CD14-positive monocyte (primary cell): ENCODE data around the gene TRPC1. TPM values are rescaled to one million over a fixed set of nuclear protein-coding genes. Genes with fewer than 3 reads are reported as not detected.

Experiments used
- DNase-seq, 3 donors: peaks; one replicate each; pipeline ENCODE4 v3.0.0-alpha.2; 2011 to 2022
- H2AFZ ChIP-seq: 2 replicates; pipeline ENCODE4 v1.6.0; 2012; ENCODE audit warnings: mild to moderate bottlenecking, low read depth, low read length, inconsistent platforms; ENCODE audit not compliant: insufficient read depth, poor library complexity, severe bottlenecking
- H3K27ac ChIP-seq, 2 donors: 1 replicate in 1 of 2; 2 replicates in 1 of 2; pipeline ENCODE4 v1.5.1; 2012 to 2013; ENCODE audit warnings: low read length in 2 of 2, control low read depth in 1 of 2, inconsistent platforms in 1 of 2, low read depth in 1 of 2, mild to moderate bottlenecking in 1 of 2
- H3K27me3 ChIP-seq, 2 donors: one replicate each; pipeline versions ENCODE4 v1.6.0 to v1.6.1; 2011 to 2013; ENCODE audit warnings: low read length in 2 of 2; ENCODE audit not compliant: control insufficient read depth in 2 of 2, insufficient read depth in 2 of 2
- H3K36me3 ChIP-seq, 2 donors: replicated peaks in 1 of 2; 1 replicate in 1 of 2; 2 replicates in 1 of 2; pipeline versions ENCODE4 v1.5.1 to v1.6.1; 2012 to 2013; ENCODE audit warnings: low read length in 2 of 2, control low read depth in 1 of 2, inconsistent platforms in 1 of 2, mild to moderate bottlenecking in 1 of 2; ENCODE audit not compliant: insufficient read depth in 2 of 2, control insufficient read depth in 1 of 2
- H3K4me1 ChIP-seq, 2 donors: 1 replicate in 1 of 2; 2 replicates in 1 of 2; pipeline versions ENCODE4 v1.5.1 to v1.6.1; 2012 to 2013; ENCODE audit warnings: low read length in 2 of 2, control low read depth in 1 of 2, inconsistent platforms in 1 of 2, mild to moderate bottlenecking in 1 of 2, moderate library complexity in 1 of 2; ENCODE audit not compliant: insufficient read depth in 2 of 2, control insufficient read depth in 1 of 2
- H3K4me2 ChIP-seq: replicated peaks from 2 replicates; pipeline ENCODE3; 2012; ENCODE audit warnings: low read length, moderate library complexity, mild to moderate bottlenecking; ENCODE audit not compliant: poor library complexity, severe bottlenecking; ENCODE audit errors: extremely low read depth
- H3K4me3 ChIP-seq, 3 experiments: fragments of 200-600 bp in 1 of 3; sonication (generic) in 1 of 3; replicated peaks in 1 of 3; 1 replicate in 2 of 3; 2 replicates in 1 of 3; pipeline ENCODE4 v1.5.1; 2011 to 2013; ENCODE audit warnings: low read length in 3 of 3, mild to moderate bottlenecking in 3 of 3, control low read depth in 2 of 3, low read depth in 2 of 3, inconsistent platforms in 1 of 3, moderate library complexity in 1 of 3
- H3K79me2 ChIP-seq: 2 replicates; pipeline ENCODE4 v1.6.0; 2012; ENCODE audit warnings: mild to moderate bottlenecking, control low read depth, inconsistent platforms, low read length, moderate library complexity; ENCODE audit not compliant: insufficient read depth
- H3K9ac ChIP-seq: 2 replicates; pipeline ENCODE4 v1.6.0; 2017; ENCODE audit warnings: low read length, mild to moderate bottlenecking; ENCODE audit not compliant: insufficient read depth, poor library complexity, severe bottlenecking
- H3K9me3 ChIP-seq, 2 donors: replicated peaks in 1 of 2; 1 replicate in 1 of 2; 2 replicates in 1 of 2; pipeline versions ENCODE4 v1.5.1 to v1.6.1; 2012 to 2013; ENCODE audit warnings: low read length in 2 of 2, control low read depth in 1 of 2; ENCODE audit not compliant: control insufficient read depth in 1 of 2, insufficient read depth in 1 of 2
- H4K20me1 ChIP-seq: 2 replicates; pipeline ENCODE4 v1.6.0; 2012; ENCODE audit warnings: mild to moderate bottlenecking, low read length, control low read depth, moderate library complexity; ENCODE audit not compliant: insufficient read depth
- H3K27ac Mint-ChIP-seq, 7 donors: one replicate each; pipeline ENCODE4 v1.8.0; 2020; ENCODE audit warnings: mild to moderate bottlenecking in 7 of 7, mixed read lengths in 7 of 7, moderate library complexity in 6 of 7, inconsistent platforms in 2 of 7
- H3K27me3 Mint-ChIP-seq, 3 donors: one replicate each; pipeline ENCODE4 v1.8.0; 2021 to 2022; ENCODE audit warnings: low read depth in 3 of 3, mild to moderate bottlenecking in 3 of 3, mixed read lengths in 3 of 3, moderate library complexity in 3 of 3, inconsistent platforms in 1 of 3
- H3K36me3 Mint-ChIP-seq, 2 donors: one replicate each; pipeline ENCODE4 v1.8.0; 2020; ENCODE audit warnings: mixed read lengths in 2 of 2, inconsistent platforms in 1 of 2, mild to moderate bottlenecking in 1 of 2
- H3K4me1 Mint-ChIP-seq: one replicate; pipeline ENCODE4 v1.8.0; 2020; ENCODE audit warnings: mild to moderate bottlenecking, mixed read lengths
- H3K4me3 Mint-ChIP-seq, 2 donors: one replicate each; pipeline ENCODE4 v1.8.0; 2020; ENCODE audit warnings: mild to moderate bottlenecking in 2 of 2, mixed read lengths in 2 of 2, moderate library complexity in 1 of 2
- H3K9me3 Mint-ChIP-seq, 7 donors: one replicate each; pipeline ENCODE4 v1.8.0; 2020 to 2022; ENCODE audit warnings: mixed read lengths in 7 of 7, mild to moderate bottlenecking in 6 of 7, moderate library complexity in 6 of 7, inconsistent platforms in 2 of 7
- WGBS: methylation state at CpG from one replicate; pipeline ENCODE4 v1.1.5; 2013; ENCODE audit warnings: missing lambda C conversion rate; ENCODE audit not compliant: insufficient coverage; 5-methylcytosine and 5-hydroxymethylcytosine counted together
- intact Hi-C, 2 donors: fragments of 100-400 bp; cut with micrococcal nuclease; formaldehyde crosslinking; loops; one replicate each; pipeline versions ENCODE4 v1.15.0 to v1.15.1; 2023
- polyA plus RNA-seq, 3 donors: library from polyadenylated mRNA; depleted of rRNA in 1 of 3; unstranded in 2 of 3; stranded (reverse) in 1 of 3; fragments of 300-500 nt in 2 of 3; fragments of >200 nt in 1 of 3; fragmentation: Illumina TruSeq in 2 of 3; gene quantifications; 1 replicate in 2 of 3; 2 replicates in 1 of 3; pipeline ENCODE4 v1.2.3, GENCODE V29; 2012 to 2021
- TF ChIP-seq, protein P1 (sequence below): fragments of 200-600 bp; IDR thresholded peaks from one replicate; pipeline ENCODE4 v1.8.0; 2022; ENCODE audit warnings: antibody characterized with exemption, mild to moderate bottlenecking

Gene TRPC1
- polyA plus RNA-seq, 3 donors: 0.01 TPM; not detected in 2

DNA sequence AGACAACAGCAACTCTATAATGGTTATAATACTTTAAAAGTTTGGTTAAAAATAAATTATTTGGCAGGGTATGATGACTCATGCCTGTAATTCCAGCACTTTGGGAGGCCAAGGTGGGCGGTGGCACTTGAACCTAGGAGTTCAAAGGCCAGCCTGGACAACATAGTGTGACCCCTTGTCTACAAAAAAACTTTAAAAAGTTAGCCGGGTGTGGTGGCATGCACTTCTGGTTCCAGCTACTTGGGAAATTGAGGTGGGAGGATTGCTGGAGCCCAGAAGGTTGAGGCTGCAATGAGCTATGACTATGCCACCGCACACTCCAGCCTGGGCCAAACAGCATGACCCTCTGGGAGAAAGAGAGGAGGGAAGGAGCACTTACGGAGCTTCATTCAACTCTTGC is 7.7 kb upstream of the TRPC1 start:
- intact Hi-C loops: no loop called here

DNA sequence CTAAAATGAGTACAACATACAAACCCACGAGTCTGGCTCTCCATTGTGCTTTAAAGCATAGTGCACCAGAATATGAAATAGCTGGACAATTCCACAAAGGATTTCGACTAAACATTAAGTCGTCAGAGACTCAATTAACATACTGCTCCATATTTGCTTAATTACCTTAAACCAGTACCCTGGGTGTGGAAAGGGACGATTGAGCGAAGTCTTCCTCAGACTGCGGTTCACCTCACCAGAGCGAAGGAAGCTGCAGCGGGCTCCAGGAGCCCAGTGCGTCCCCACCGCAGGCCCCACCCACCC is 218 bp upstream of the TRPC1 start:
- peaks cover 30 to 38% of the 10 kb centered on the region in 2 donors for H3K27me3 ChIP-seq
- TF ChIP-seq, protein P1, sequence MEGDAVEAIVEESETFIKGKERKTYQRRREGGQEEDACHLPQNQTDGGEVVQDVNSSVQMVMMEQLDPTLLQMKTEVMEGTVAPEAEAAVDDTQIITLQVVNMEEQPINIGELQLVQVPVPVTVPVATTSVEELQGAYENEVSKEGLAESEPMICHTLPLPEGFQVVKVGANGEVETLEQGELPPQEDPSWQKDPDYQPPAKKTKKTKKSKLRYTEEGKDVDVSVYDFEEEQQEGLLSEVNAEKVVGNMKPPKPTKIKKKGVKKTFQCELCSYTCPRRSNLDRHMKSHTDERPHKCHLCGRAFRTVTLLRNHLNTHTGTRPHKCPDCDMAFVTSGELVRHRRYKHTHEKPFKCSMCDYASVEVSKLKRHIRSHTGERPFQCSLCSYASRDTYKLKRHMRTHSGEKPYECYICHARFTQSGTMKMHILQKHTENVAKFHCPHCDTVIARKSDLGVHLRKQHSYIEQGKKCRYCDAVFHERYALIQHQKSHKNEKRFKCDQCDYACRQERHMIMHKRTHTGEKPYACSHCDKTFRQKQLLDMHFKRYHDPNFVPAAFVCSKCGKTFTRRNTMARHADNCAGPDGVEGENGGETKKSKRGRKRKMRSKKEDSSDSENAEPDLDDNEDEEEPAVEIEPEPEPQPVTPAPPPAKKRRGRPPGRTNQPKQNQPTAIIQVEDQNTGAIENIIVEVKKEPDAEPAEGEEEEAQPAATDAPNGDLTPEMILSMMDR: no peak
- H3K27ac Mint-ChIP-seq: peak overlapping the region in 1 of 7 donors; percentile 51
- peak overlapping the region; percentile 85 to 92 for H3K4me3 Mint-ChIP-seq
- peaks cover 43 to 67% (median 51%) of the 10 kb centered on the region in 3 donors for H3K27me3 Mint-ChIP-seq
- no peaks in the 10 kb centered on the region for H3K79me2 ChIP-seq
- peaks cover 9% of the 10 kb centered on the region for H3K4me1 Mint-ChIP-seq
- WGBS: no CpG with 5 or more reads among the region's 10 CpGs
- DNase-seq: no peak
- no peaks in the 10 kb centered on the region for H3K36me3 ChIP-seq
- peaks cover 0 to 10% of the 10 kb centered on the region in 2 donors for H3K9me3 ChIP-seq
- peaks cover 3 to 11% (median 4%) of the 10 kb centered on the region in 7 donors for H3K9me3 Mint-ChIP-seq
- no peaks in the 10 kb centered on the region for H3K36me3 Mint-ChIP-seq
- no peak overlapping the region for H3K27ac ChIP-seq
- H3K4me3 ChIP-seq: peak overlapping the region in 2 of 3 experiments; percentile 51 to 75
- peak overlapping the region; percentile 83 for H2AFZ ChIP-seq
- intact Hi-C loops: no loop called here
- no peak overlapping the region for H3K9ac ChIP-seq
- no peaks in the 10 kb centered on the region for H4K20me1 ChIP-seq
- H3K4me1 ChIP-seq: peaks cover 8 to 12% of the 10 kb centered on the region in 2 donors
- H3K4me2 ChIP-seq: peak overlapping the region; percentile 80

More for the DNA sequence above, 7.7 kb upstream of the TRPC1 start:
- Mint-ChIP-seq H3K4me3 (no peak overlapping the region), H3K27me3 (peaks cover 3 to 5% (median 4%) of the 10 kb centered on the region in 3 donors), H3K4me1 (peaks cover 3% of the 10 kb centered on the region), H3K9me3 (no peaks in the 10 kb centered on the region), H3K36me3 (no peaks in the 10 kb centered on the region), H3K27ac (no peak overlapping the region)
- DNase-seq: no peak
- WGBS: 100% methylated on average over 1 of the region's 4 CpGs
- H3K9ac ChIP-seq: no peak overlapping the region
- no peaks in the 10 kb centered on the region for H3K79me2 ChIP-seq
- H3K4me2 ChIP-seq: no peak overlapping the region
- no peaks in the 10 kb centered on the region for H3K4me1 ChIP-seq
- H3K9me3 ChIP-seq: no peaks in the 10 kb centered on the region
- no peak overlapping the region for H3K27ac ChIP-seq
- no peaks in the 10 kb centered on the region for H3K36me3 ChIP-seq
- no peak overlapping the region for H3K4me3 ChIP-seq
- TF ChIP-seq, protein P1: no peak
- H4K20me1 ChIP-seq: no peaks in the 10 kb centered on the region
- H3K27me3 ChIP-seq: no peaks in the 10 kb centered on the region
- H2AFZ ChIP-seq: no peak overlapping the region
